Measurements from ENCODE around the gene CPLANE2.
A peak's percentile ranks its signal among the peaks of the same experiment; 100 is the strongest.
"Not testable (repeated sequence)": the region's sequence is repeated elsewhere in the genome, so short reads cannot be mapped to it uniquely, and the experiment has no call there.

Gene CPLANE2

DNA sequence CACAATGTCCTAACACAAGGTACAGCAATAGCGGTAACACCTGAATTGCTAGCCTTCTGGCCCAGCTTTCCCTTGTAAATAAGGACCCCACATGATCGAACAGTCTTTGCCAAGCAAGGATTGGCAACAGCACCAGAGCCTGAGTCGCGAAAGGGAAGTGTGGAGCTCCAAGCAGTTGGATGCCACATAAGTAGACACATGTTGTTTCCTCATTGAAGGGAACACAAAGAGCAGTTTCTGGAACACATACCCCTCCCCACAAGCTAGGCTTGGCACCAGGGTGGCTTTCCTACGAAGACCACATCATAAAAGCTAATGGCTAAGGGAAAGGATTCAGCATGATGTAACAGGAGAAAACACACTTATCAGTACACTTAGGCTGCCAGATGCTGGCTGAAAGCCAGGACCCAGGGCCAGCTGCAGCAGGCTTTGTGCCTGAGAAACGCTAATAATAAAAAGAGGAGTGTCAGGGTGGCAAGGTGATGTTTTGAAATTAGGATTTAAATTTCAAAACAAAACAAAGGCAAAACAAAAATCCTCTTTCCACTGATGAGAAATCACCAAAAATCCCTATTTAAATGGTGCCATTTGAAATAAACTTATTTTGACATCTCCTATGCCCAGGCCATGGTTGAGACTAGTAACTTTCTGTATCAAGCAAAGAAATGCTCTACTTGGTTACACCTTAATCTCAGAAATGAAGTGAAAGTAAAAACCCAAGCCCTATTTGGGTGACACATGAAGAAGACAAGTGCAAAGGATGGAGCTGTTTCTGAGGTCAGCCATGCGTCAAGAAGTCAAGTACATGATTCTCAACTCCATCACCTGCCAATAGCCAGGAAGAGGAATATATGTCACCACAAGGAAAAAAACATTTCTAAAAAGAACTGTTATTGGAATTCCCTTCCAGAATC, 11.9 kb upstream of the CPLANE2 start:
- DNase-seq (ENCODE audit: low read depth in 2 of 2): no peak

DNA sequence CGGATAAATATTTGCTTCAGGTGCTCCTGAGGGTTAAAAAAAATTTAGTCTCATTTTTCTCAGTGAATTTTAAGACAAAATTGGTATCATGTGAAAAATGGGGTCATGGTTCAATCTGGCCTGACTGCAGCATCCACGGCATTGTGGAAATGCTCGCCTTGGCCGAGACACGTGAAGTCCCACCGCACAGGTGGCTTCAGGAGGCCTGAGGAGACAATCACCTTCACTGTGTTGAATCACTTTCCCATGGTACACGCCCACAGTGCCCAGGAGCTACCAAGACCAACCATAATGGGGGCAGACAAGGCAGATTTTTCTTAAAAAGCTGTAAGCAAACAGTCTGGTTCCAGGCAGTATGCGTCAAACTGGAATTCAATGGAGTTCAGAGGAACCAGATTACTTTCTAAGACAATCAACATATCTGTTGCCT, 11.0 kb upstream of the CPLANE2 start:
- DNase-seq (ENCODE audit: low read depth in 2 of 2): no peak

DNA sequence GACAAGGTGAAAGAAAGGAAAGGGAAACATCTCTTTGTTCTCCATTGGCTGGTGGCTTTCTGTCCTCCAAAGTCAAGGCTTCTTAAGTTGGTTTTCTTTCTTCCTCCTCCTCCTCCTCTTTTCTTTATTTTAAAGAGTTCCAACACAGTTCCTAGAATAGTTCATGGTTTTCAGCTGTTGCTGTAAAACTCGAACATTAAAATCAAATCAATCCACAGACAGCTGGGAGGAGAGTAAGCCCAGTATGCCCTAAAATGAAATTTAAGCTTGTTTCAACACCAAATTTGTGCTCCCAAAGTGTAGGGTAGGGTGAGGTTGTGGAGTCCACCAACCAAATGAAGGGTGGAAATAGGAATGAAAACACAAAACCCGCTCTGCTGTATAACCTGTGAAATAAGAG, 10.5 kb upstream of the CPLANE2 start:
- no peak for DNase-seq (ENCODE audit: low read depth in 2 of 2)

DNA sequence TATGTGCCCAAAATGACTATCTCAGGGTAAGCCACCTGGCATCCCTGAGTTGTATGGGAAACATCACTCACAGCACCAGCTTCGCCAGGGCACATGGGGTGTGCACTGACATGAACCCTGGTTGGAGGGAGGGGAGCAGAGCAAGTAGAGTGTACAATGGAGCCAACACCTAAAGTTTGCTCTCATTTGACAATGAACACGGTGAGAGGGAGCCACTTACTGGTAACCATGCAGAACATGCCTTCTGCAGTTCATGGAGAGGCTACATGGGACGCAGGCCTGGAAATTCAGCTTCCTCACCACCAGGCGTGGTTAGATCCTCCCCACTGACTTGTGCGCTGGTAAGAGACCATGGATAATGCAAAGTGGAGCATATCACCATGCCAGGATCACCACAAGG, 10.0 kb upstream of the CPLANE2 start:
- DNase-seq (ENCODE audit: low read depth in 2 of 2): no peak

DNA sequence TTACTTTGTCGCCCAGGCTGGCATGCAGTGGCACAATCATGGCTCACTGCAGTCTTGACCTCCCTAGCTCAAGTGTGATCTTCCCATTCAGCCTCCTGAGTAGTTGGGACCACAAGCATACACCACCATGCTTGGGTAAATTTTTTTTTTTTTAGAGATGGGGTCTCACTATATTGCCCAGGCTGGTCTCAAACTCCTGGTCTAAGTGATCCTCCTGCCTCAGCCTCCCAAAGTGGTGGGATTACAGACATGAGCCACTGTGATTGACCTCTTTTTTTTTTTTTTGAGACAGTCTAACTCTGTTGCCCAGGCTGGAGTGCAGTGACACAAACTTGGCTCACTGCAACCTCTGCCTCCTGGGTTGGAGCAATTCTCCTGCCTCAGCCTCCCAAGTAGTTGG, 9.3 kb upstream of the CPLANE2 start:
- not testable (repeated sequence) for DNase-seq (ENCODE audit: low read depth in 2 of 2)

GRCh38 chr1:16245476-16246196, 8.7 kb upstream of the CPLANE2 start:
- DNase-seq (ENCODE audit: low read depth in 2 of 2): no peak

- no peak for DNase-seq (ENCODE audit: low read depth in 2 of 2)
Measured at GRCh38 chr1:16244650-16245285, 7.8 kb upstream of the CPLANE2 start.

GRCh38 chr1:16243936-16244649, 7.1 kb upstream of the CPLANE2 start:
- DNase-seq (ENCODE audit: low read depth in 2 of 2): peak; percentile 41 to 63

DNA sequence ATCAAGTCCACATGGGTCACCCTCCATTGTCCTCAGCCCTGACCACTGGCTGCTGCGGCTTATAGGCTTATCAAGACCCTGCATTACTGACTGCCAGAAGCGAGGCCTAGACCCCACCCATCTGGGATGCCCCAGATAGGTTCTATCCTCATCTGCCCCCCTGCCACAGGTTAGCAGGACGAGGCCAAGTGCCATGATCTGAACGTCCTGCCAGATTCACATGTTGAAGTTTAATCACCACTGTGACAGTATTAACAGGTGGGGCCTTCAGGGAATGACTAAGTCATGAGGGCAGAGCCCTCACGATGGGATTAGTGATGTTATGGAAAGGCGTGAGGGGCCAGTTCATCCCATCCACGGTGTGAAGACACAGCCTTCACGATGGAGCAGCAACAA, 6.2 kb upstream of the CPLANE2 start:
- no peak for DNase-seq (ENCODE audit: low read depth in 2 of 2)

DNA sequence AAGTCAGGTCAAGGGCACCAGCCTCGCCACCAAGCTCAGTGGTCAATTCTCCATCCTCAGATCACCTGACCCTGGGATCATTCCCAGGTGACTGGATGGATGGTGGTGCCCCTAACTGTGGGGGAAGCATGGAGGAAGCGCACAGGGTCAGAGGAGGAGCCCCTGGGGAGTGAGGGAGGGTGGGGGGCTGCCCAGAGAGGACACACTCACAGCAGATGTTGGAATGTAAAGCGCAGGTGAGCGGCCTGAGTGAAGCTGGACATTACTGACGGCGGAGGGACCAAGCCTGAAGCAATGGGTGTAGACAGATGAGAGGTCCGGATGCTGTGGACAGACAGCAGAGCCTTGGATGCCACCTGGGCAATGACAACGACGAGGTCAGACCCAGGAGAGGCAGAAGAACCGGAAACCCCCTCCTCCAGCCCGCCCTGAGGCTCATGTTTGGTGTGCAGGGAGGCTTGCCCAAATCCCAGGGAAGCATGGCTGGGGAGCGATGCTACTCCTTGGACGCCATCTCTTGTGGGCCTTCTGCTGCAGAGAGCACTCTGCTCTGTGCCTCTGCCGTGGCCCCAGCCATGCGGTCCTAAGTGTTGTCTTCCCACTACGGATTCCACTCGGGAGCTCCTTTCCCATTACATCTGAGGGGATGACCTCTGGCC, 5.7 kb upstream of the CPLANE2 start:
- DNase-seq (ENCODE audit: low read depth in 2 of 2): no peak

DNA sequence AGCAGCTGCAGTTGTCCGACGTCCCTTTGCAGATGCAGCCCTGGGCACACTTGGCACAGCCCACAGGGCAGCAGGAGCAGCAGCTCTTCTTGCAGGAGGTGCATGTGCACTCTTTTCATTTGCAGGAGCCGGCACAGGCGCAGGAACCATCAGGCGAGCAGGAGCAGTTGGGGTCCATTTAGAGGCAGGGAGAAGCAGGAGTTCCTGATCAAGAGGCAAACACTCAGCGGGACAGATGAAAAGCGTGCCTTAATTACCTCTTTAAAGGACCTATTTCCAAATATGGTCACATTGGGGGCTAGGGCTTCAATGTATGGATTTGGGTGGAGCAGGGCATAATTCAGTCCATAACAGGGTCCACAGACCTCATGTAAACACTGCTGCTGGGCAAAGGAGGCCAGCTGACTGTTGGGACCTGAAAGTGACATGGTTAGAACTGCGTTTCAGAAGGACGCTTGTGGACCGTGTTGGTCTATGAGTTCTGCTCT, 4.3 kb upstream of the CPLANE2 start:
- DNase-seq (ENCODE audit: low read depth in 2 of 2): no peak

DNA sequence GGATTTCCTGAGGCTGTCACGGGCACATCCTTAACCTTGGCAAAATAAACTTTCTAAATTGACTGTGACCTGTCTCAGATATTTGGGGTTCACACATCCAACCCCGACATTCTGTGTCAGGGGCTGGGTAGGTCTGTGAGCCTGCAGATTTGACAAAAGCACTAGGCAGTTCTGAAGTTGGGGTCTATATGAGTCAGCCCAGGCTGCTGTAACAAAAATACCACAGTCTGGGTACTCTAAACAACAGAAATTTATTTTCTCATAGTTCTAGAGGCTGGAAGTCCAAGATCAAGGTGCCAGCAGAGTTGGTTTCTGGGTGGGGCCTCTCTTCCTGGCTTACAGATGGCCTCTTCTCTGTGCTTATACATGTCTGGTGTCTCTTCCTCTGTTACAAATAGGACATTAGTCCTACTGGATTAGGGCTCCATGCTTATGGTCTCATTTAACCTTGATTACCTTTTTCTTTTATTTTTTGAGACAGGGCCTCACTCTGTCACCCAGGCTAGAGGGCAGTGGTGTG, 3.0 kb upstream of the CPLANE2 start:
- no peak for DNase-seq (ENCODE audit: low read depth in 2 of 2)

DNA sequence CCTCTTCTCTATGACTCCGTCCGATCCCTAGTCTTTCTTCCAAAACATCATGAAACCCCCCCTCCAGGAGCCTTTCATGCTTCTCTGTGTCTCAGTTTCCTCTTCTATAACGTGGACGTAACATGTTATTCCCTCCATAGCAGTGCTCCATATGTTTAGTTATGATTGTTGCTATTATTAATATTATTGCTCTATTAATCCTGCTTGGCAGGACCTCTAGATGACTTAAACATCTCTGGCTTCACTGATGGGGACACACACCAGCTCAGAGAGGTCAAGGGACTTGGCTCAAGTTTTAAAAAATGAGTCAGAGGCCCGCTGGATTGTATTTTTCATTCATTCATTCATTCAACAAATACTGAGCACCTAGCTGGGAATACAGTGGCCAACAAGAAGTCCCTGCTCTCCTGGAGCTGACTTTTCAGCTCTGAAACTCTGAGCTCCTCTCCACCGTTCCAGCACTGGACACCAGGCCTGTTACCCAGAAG, 404 bp upstream of the CPLANE2 start:
- DNase-seq (ENCODE audit: low read depth in 2 of 2): no peak

GRCh38 chr1:16235944-16236510, 956 bp downstream of the CPLANE2 start:
- DNase-seq (ENCODE audit: low read depth in 2 of 2): peak in 1 of 2 donors; percentile 17

DNA sequence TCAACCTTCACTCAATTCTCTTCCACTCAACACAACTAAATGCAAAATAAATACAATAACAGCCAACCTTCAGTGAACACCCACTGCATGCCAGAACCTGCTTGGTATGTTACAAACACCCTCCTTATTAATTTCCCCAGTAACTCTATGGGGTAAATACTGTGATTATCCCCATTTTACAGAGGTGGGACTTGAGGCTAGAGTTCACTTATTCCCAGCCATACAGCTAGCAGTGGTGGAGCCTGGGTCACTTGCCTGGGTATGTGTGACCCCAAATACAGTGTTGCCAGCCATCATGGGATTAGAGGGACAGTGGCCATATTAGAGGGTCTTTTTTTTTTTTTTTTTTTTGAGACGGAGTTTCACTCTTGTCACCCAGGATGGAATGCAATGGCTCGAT, 1.6 kb downstream of the CPLANE2 start:
- no peak for DNase-seq (ENCODE audit: low read depth in 2 of 2)

DNA sequence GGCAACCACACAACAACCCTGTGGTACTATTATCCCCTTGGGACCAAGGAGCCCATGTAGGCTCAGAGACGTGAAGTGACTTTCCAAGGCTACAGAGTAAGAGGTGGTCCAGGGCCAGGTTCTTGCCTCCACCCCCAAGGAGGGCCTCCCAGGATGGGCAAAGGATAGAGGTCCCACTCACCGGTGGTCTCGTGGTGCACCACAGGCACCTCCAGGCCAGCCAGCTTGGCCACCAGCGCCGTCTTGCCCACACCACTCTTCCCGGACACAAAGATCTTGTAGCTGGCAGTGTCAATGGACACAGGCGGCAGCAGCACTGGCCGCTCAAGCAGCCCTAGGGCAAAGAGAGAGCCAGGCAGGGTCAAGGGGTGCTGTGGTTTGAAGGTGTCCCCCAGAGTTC, 3.6 kb downstream of the CPLANE2 start:
- DNase-seq (ENCODE audit: low read depth in 2 of 2): no peak

DNA sequence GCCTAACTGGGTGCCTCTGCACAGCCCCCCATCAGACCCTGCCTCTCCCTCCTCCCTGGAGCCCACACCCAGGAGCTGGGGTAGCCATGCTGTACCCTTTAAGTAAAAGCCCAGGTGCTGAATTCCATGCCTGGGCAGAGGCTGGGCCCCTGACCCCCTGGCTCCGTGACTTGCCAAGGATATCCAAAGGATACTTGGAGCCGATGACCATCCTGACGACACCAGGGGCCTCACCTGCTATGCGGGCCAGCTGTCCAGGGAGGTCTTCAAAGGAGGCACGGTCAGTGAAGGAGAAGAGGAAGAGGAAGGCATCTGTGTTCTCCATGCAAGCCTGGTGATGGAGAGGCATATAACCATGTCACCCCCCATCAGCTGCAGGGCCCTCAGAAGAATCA, 4.7 kb downstream of the CPLANE2 start:
- DNase-seq (ENCODE audit: low read depth in 2 of 2): no peak

DNA sequence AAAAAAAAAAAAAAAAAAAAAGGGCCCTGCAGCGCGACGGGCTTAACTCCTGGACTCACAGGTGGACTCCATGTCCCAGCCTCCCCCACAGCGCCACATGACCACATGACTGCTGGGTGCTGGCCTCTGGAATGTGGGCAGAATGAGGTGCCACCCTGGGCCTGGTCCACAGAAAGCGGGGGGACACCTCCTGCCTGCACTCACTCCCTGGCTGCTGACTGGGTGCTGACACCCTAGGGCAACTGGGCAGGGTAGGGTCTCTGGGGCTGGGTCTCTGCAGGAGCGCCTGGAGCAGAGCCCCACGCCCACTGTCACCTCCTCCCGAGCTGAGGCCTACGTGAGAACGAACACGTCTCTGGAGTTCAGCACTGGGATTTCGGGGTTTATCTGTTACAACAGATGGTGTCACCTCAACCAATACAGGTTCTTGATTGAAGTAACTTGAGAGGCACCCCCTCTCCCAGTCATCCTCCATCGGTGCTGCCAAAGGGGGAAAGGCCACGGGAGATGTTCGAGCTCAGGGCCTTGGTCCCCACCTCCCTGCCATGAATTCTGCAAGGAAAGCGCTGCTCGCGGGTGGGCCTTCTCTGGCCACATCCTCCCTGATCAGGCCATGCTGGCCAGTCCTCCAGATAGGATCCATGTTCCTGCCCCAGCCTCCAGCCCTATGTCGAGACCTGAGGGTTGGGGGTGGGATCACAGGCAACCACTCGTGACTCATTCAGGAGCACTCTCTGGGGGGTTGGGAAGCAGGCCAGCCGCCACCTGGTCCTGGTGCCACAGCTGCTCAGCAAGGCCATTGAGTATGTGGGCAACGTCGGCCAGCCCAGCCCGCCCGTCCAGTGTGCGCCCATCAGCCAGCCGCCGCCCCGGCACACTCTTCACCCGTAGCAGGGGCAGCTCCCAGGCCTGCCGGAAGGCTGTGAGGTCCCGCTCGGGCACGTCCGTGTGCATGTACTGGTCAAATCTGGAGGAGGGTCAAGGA, 5.4 kb downstream of the CPLANE2 start:
- DNase-seq (ENCODE audit: low read depth in 2 of 2): no peak

DNA sequence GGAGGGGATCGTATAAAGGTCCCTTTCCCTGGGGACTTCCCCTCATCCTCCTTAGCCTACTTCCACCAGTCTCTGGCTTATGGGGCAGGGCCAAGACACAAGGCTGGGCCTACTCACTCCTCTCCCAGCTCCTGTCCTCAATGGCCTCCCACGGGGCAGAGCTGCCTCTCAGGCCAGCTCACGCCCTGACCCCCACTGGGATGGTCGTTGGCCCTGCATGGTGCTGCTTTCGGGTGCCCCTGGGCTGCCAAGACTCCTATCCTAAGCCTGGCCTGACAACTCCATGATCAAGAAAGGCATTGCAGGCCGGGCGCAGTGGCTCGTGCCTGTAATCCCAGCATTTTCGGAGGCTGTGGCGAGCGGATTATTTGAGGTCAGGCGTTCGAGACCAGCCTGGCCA, 6.2 kb downstream of the CPLANE2 start:
- no peak for DNase-seq (ENCODE audit: low read depth in 2 of 2)
